HG02763 (cell line): ENCODE data around the gene CD4.

Experiments used
- ATAC-seq: cut with Tn5 transposase; IDR thresholded peaks from one replicate; pipeline ENCODE4 v1.9.1; 2021; ENCODE audit warnings: mild to moderate bottlenecking, moderate library complexity; ENCODE audit not compliant: unreplicated experiment

The CD4 gene

GRCh38 chr12:6827437-6827911 lies 38.1 kb downstream of the CD4 start:
- ATAC-seq = no peak

GRCh38 chr12:6827982-6828780 lies 38.9 kb downstream of the CD4 start, which contains the start of gene P3H3:
Gene P3H3, plus strand, starts transcription at chr12:6828407. Its CDS starts 34 bp downstream, at chr12:6828441.
- ATAC-seq = no peak

GRCh38 chr12:6828781-6829535 lies 39.6 kb downstream of the CD4 start:
- no peak for ATAC-seq

GRCh38 chr12:6829536-6830220 lies 40.4 kb downstream of the CD4 start:
- ATAC-seq = no peak

- no peak for ATAC-seq
These were observed 41.1 kb downstream of the CD4 start for GRCh38 chr12:6830286-6830890.

GRCh38 chr12:6830999-6831398 lies 41.7 kb downstream of the CD4 start:
- no peak for ATAC-seq

- ATAC-seq = no peak
These were observed 42.2 kb downstream of the CD4 start for GRCh38 chr12:6831450-6831995.

- ATAC-seq = no peak
These were observed 42.8 kb downstream of the CD4 start for GRCh38 chr12:6832125-6832524.

- no peak for ATAC-seq
These were observed 44.0 kb downstream of the CD4 start for GRCh38 chr12:6833189-6833890.

GRCh38 chr12:6834254-6834653 lies 44.9 kb downstream of the CD4 start:
- ATAC-seq = no peak

GRCh38 chr12:6834873-6835272 lies 45.5 kb downstream of the CD4 start:
- no peak for ATAC-seq

GRCh38 chr12:6836851-6837250 lies 47.5 kb downstream of the CD4 start:
- ATAC-seq = no peak

- no peak for ATAC-seq
These were observed 48.2 kb downstream of the CD4 start for GRCh38 chr12:6837370-6838060.

- no peak for ATAC-seq
These were observed 49.5 kb downstream of the CD4 start for GRCh38 chr12:6838854-6839253.

- ATAC-seq = peak; percentile 80
These were observed 50.3 kb downstream of the CD4 start for GRCh38 chr12:6839482-6840201.

- peak; percentile 7 for ATAC-seq
These were observed 51.0 kb downstream of the CD4 start for GRCh38 chr12:6840330-6840729.

- ATAC-seq = no peak
These were observed 51.6 kb downstream of the CD4 start, which contains the start of gene GNB3 for GRCh38 chr12:6840761-6841515. Gene GNB3, plus strand, starts transcription at chr12:6840925. Its CDS starts 363 bp downstream, at chr12:6841288.

- ATAC-seq = no peak
These were observed 52.7 kb downstream of the CD4 start for GRCh38 chr12:6842075-6842474.
